OCI-LY7 (cell line): ENCODE results near the gene CDK15.

Experiments
- EZH2phosphoT487 ChIP-seq: fragments of 200-600 bp; sonication (generic); IDR thresholded peaks from 2 replicates; pipeline ENCODE4 v1.6.1; 2018; ENCODE audit warnings: low read depth, borderline replicate concordance, mild to moderate bottlenecking, mixed run types, antibody characterized with exemption, low read length, moderate library complexity, mixed read lengths
- TF ChIP-seq, protein P1 (sequence below): fragments of 200-600 bp; sonication (generic); conservative IDR thresholded peaks from 2 replicates; pipeline ENCODE4 v1.5.1; 2014; ENCODE audit warnings: mild to moderate bottlenecking, antibody characterized with exemption, low read length, moderate library complexity, mixed read lengths

GRCh38 chr2:201793631-201794030, 12.7 kb upstream of the CDK15 start:
- TF ChIP-seq, protein P1, sequence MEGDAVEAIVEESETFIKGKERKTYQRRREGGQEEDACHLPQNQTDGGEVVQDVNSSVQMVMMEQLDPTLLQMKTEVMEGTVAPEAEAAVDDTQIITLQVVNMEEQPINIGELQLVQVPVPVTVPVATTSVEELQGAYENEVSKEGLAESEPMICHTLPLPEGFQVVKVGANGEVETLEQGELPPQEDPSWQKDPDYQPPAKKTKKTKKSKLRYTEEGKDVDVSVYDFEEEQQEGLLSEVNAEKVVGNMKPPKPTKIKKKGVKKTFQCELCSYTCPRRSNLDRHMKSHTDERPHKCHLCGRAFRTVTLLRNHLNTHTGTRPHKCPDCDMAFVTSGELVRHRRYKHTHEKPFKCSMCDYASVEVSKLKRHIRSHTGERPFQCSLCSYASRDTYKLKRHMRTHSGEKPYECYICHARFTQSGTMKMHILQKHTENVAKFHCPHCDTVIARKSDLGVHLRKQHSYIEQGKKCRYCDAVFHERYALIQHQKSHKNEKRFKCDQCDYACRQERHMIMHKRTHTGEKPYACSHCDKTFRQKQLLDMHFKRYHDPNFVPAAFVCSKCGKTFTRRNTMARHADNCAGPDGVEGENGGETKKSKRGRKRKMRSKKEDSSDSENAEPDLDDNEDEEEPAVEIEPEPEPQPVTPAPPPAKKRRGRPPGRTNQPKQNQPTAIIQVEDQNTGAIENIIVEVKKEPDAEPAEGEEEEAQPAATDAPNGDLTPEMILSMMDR = no peak
- no peak for TF ChIP-seq EZH2phosphoT487
